CD4-positive, alpha-beta T cell treated with Interferon gamma for 1 hour (primary cell): ENCODE data around the gene SERAC1.

ENCODE experiments used
- DNase-seq: peaks from one replicate; pipeline ENCODE4 v3.0.0-alpha.2; 2020

The SERAC1 gene

GRCh38 chr6:158118886-158119285 is 49.2 kb downstream of the SERAC1 start:
- no peak for DNase-seq

- no peak for DNase-seq
Measured at GRCh38 chr6:158115508-158115907, 52.6 kb downstream of the SERAC1 start.

GRCh38 chr6:158115102-158115501 is 53.0 kb downstream of the SERAC1 start:
- DNase-seq: no peak

- DNase-seq: no peak
Measured at GRCh38 chr6:158113802-158114201, 54.3 kb downstream of the SERAC1 start.

GRCh38 chr6:158111987-158112386 is 56.1 kb downstream of the SERAC1 start:
- DNase-seq: no peak

GRCh38 chr6:158110986-158111385 is 57.1 kb downstream of the SERAC1 start:
- no peak for DNase-seq

GRCh38 chr6:158109748-158110147 is 58.3 kb downstream of the SERAC1 start:
- DNase-seq: no peak

GRCh38 chr6:158104696-158105095 is 63.4 kb downstream of the SERAC1 start:
- DNase-seq: no peak

- no peak for DNase-seq
Measured at GRCh38 chr6:158103228-158103627, 64.8 kb downstream of the SERAC1 start.

- no peak for DNase-seq
Measured at GRCh38 chr6:158095671-158096070, 72.4 kb downstream of the SERAC1 start.

GRCh38 chr6:158095031-158095430 is 73.0 kb downstream of the SERAC1 start:
- DNase-seq: no peak

GRCh38 chr6:158092806-158093205 is 75.3 kb downstream of the SERAC1 start:
- no peak for DNase-seq

GRCh38 chr6:158087224-158087867 is 80.7 kb downstream of the SERAC1 start:
- DNase-seq: no peak

GRCh38 chr6:158086504-158087223 is 81.4 kb downstream of the SERAC1 start:
- peak; percentile 23 for DNase-seq

GRCh38 chr6:158086054-158086503 is 82.0 kb downstream of the SERAC1 start:
- no peak for DNase-seq

GRCh38 chr6:158085261-158086053 is 82.6 kb downstream of the SERAC1 start:
- no peak for DNase-seq

GRCh38 chr6:158083455-158084325 is 84.4 kb downstream of the SERAC1 start:
- DNase-seq: no peak

- peak; percentile 64 for DNase-seq
Measured at GRCh38 chr6:158081657-158081935, 86.5 kb downstream of the SERAC1 start.

GRCh38 chr6:158080849-158081656 is 87.0 kb downstream of the SERAC1 start:
- no peak for DNase-seq

GRCh38 chr6:158078320-158078719 is 89.7 kb downstream of the SERAC1 start:
- no peak for DNase-seq

- no peak for DNase-seq
Measured at GRCh38 chr6:158077676-158078075, 90.4 kb downstream of the SERAC1 start.

GRCh38 chr6:158076548-158076947 is 91.5 kb downstream of the SERAC1 start:
- DNase-seq: no peak
